HG03159 (cell line): ENCODE results near the gene LYZL2.
"Not testable (repeated sequence)": the region's sequence is repeated elsewhere in the genome, so short reads cannot be mapped to it uniquely, and the experiment has no call there.

ENCODE experiments used
- ATAC-seq: cut with Tn5 transposase; IDR thresholded peaks from one replicate; pipeline ENCODE4 v1.9.1; 2021; ENCODE audit warnings: mild to moderate bottlenecking, moderate library complexity; ENCODE audit not compliant: unreplicated experiment

LYZL2 gene

DNA sequence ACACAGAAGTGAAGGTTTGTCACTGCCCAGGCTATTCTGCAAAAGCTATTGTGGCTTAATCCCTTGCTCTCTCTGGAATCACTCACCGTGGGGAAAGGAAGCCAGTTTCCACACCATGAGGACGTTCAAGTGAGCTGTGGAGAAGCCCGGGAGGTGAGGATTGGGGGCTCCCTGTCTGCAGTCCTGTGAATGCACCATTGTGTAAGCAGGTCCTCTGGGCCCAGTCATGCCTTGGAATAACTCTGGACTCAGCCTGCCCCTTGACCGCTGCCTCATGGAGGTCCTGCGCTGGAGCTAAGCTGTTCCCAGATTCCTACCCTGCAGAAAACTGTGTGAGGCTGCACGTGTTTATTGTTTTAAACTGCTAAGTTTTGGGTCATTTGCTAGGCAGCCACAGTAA lies 33.5 kb downstream of the LYZL2 start:
- no peak for ATAC-seq

GRCh38 chr10:30594077-30594476 lies 35.5 kb downstream of the LYZL2 start:
- ATAC-seq: no peak

DNA sequence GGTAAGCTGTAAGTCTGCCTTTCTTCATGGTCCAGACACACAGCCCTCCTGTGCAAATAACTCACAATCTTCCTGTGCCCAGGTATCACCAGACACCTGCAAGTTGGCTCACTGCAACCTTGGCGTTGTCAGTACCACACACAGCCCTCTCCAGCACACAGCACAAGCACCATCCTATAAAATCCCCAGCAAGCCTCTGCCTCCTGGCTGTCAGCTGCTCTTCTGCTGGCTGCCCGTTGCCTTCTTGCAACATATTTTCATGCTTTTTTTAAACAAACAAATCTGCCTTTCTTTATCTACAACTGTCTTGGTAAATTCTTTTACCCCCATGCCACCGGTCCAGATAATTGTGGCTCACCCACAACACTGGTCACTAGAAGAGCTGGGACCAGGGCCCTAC lies 36.8 kb downstream of the LYZL2 start:
- ATAC-seq: not testable (repeated sequence)

DNA sequence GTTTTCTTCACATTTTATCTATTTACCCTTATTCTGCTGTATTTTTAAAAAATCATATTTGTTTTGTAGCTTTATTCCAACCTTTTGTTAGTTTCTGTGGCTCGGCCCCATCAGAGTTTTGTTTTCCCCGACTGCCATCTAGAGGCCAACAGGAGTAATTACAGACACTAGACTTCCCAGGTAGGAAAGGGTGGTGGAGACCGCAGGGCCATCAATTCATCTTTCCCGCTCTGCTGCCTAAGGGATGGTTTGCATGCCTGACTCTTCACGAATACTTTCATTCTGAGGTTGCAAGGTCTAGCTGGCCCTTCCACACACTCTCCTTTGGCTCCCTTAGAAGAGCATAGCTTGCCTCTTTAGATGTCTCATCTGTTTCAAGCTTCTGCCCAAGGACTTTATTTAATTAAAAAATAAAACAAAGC lies 38.3 kb downstream of the LYZL2 start:
- no peak for ATAC-seq

GRCh38 chr10:30589441-30589840 lies 40.1 kb downstream of the LYZL2 start:
- no peak for ATAC-seq

DNA sequence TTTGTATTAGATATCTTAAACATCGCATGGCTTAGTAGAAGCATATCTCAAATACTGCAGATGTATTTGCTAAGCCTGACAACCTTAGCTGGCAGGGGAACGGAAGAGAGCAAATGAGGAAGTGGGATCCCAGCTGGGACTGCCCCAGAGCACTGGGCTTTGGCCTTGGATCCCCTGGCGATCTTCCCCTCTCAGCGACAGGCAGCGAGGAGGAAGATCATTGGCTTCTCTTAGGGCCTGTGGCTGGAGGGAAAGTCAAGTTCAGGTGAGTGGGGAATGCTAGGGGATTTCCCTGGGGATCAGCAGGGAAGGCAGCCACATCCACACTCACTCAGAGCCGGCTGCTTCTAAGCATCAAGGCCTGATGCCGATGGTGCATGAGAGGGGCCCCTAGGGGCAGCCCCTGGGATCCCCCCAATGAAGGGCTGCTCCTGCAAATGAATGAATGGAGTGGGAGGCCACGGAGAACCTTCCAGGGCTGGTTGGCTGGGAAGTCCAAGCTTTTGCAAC lies 42.0 kb downstream of the LYZL2 start:
- ATAC-seq: peak; percentile 83

- no peak for ATAC-seq
These were observed 42.7 kb downstream of the LYZL2 start for GRCh38 chr10:30586828-30587227.

GRCh38 chr10:30583778-30584415 lies 45.7 kb downstream of the LYZL2 start:
- ATAC-seq: no peak

- ATAC-seq: no peak
These were observed 47.7 kb downstream of the LYZL2 start for GRCh38 chr10:30581779-30582380.

GRCh38 chr10:30580676-30581075 lies 48.9 kb downstream of the LYZL2 start:
- ATAC-seq: no peak

GRCh38 chr10:30580241-30580640 lies 49.3 kb downstream of the LYZL2 start:
- ATAC-seq: no peak

GRCh38 chr10:30579574-30579973 lies 50.0 kb downstream of the LYZL2 start:
- no peak for ATAC-seq

DNA sequence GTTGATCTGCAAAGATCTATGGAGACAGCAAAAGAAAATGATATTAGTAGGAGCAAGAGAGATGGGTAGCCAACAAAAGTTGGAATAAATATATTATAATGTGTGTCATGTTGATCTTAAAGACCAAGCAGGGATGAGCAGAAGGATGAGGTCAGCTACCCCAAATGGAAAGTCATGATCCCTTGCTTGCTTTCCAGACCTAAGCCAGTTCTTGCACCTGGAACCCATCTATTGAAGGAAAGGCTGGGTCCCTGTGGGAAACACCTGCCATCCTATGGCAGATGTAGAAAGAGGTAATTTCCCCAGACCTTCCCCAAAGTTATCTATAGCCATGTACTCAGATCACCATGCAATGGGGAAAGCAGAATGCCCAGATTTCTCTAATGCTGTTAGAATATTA lies 52.5 kb downstream of the LYZL2 start:
- ATAC-seq: no peak

GRCh38 chr10:30576641-30577040 lies 52.9 kb downstream of the LYZL2 start:
- ATAC-seq: no peak

DNA sequence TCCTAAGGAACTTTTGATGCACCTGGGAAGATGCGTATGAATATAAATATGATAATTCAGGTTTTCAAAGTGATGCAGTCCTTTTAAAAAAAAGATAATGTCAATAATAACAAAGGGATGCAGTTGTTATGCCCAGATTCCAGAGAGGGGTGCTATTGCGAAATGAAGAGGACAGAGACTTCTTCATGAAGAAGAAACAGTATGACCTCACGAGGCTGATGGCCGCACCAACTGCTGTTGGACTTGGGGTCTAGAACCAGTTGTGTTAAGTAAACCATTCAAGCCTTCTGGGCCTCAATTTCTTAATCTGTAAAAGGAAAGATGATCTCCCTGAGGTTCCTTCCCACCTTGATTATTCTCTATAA lies 55.1 kb downstream of the LYZL2 start:
- ATAC-seq: no peak

- ATAC-seq: no peak
These were observed 55.7 kb downstream of the LYZL2 start for GRCh38 chr10:30573721-30574431.

- no peak for ATAC-seq
These were observed 64.1 kb downstream of the LYZL2 start for GRCh38 chr10:30565449-30565848.

DNA sequence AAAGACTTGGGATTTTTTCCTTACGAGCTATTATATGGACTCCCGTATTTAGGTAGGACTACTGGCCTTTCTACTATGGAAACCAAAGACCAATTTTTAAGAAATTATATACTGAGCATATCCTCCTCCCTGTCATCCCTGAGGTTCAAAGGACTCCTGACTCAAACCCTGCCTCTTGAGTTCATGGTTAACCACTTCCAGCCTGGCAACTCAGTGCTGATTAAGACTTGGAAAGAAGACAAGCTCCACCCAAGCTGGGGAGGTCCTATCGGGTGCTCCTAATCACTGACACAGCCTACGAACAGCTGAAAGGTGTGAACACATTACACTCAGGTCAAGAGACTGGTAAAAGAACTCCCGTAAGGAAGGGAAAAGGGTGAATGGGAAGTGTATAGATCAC lies 66.8 kb downstream of the LYZL2 start:
- ATAC-seq: no peak
